GM23338 (cell line): Measurements from ENCODE around the gene PKD2L1. TPM values are rescaled to one million over a fixed set of nuclear protein-coding genes. Genes with fewer than 3 reads are reported as not detected.

Experiments used
- ATAC-seq: fragments of 200-7000 bp; cut with Tn5 transposase; 3 replicates; pipeline ENCODE4 v1.9.1; 2020
- DNase-seq: peaks from one replicate; pipeline ENCODE4 v3.0.0-alpha.2; 2015; ENCODE audit warnings: low spot score
- H2AFZ ChIP-seq: fragments of 200-600 bp; sonication (generic); 2 replicates; pipeline ENCODE4 v1.8.0; 2016; ENCODE audit warnings: antibody characterized with exemption, mild to moderate bottlenecking, moderate library complexity
- H3F3A ChIP-seq: fragments of 200-600 bp; sonication (generic); replicated peaks from 2 replicates; pipeline ENCODE4 v1.8.0; 2017; ENCODE audit warnings: antibody characterized with exemption, mixed run types, low read depth
- H3K27ac ChIP-seq: fragments of 200-600 bp; sonication (generic); 2 replicates; pipeline ENCODE4 v1.6.1; 2016; ENCODE audit warnings: low read depth
- H3K27me3 ChIP-seq: fragments of 200-600 bp; sonication (generic); 2 replicates; pipeline ENCODE4 v1.8.0; 2016; ENCODE audit warnings: mild to moderate bottlenecking, mixed run types, moderate library complexity; ENCODE audit not compliant: insufficient read depth
- H3K36me3 ChIP-seq: fragments of 200-600 bp; sonication (generic); 2 replicates; pipeline ENCODE4 v1.8.0; 2016; ENCODE audit warnings: mild to moderate bottlenecking; ENCODE audit not compliant: insufficient read depth
- H3K4me1 ChIP-seq: fragments of 200-600 bp; sonication (generic); 2 replicates; pipeline ENCODE4 v1.8.0; 2016; ENCODE audit warnings: mild to moderate bottlenecking, moderate library complexity; ENCODE audit not compliant: insufficient read depth
- H3K4me2 ChIP-seq: fragments of 200-600 bp; sonication (generic); 2 replicates; pipeline ENCODE4 v1.7.1; 2017; ENCODE audit warnings: mixed run types
- H3K4me3 ChIP-seq: fragments of 200-600 bp; sonication (generic); 2 replicates; pipeline ENCODE4 v1.6.1; 2016; ENCODE audit warnings: mixed run types
- H3K79me2 ChIP-seq: fragments of 200-600 bp; sonication (generic); replicated peaks from 2 replicates; pipeline ENCODE4 v1.8.0; 2017; ENCODE audit warnings: mild to moderate bottlenecking; ENCODE audit not compliant: insufficient read depth
- H3K9me2 ChIP-seq: fragments of 200-600 bp; sonication (generic); 2 replicates; pipeline ENCODE4 v1.8.0; 2017; ENCODE audit not compliant: insufficient read depth
- H4K20me1 ChIP-seq: fragments of 200-600 bp; sonication (generic); replicated peaks from 2 replicates; pipeline ENCODE4 v1.8.0; 2017; ENCODE audit warnings: mild to moderate bottlenecking; ENCODE audit not compliant: insufficient read depth
- H3K27ac Mint-ChIP-seq: 2 replicates; pipeline ENCODE4 v1.8.0; 2020; ENCODE audit warnings: inconsistent platforms, mild to moderate bottlenecking, moderate library complexity, mixed read lengths
- H3K27me3 Mint-ChIP-seq: 3 replicates; pipeline ENCODE4 v1.8.0; 2022; ENCODE audit warnings: low read depth, mild to moderate bottlenecking, moderate library complexity, mixed read lengths, inconsistent platforms; ENCODE audit not compliant: insufficient read depth, poor library complexity
- H3K36me3 Mint-ChIP-seq: 3 replicates; pipeline ENCODE4 v1.8.0; 2021; ENCODE audit warnings: low read depth, mild to moderate bottlenecking, inconsistent platforms, moderate library complexity, mixed read lengths
- H3K4me1 Mint-ChIP-seq: 3 replicates; pipeline ENCODE4 v1.8.0; 2020; ENCODE audit warnings: mild to moderate bottlenecking, inconsistent platforms, mixed read lengths
- H3K4me3 Mint-ChIP-seq: 3 replicates; pipeline ENCODE4 v1.8.0; 2021; ENCODE audit warnings: moderate library complexity, mild to moderate bottlenecking, inconsistent platforms, mixed read lengths
- H3K9me3 Mint-ChIP-seq: 3 replicates; pipeline ENCODE4 v1.8.0; 2020; ENCODE audit warnings: moderate library complexity, mild to moderate bottlenecking, inconsistent platforms, mixed read lengths
- CREB1 ChIP-seq: fragments of 250-450 bp; sonication (Bioruptor Pico); IDR thresholded peaks from 2 replicates; pipeline ENCODE4 v1.5.0; 2020; ENCODE audit warnings: low read depth, mild to moderate bottlenecking, moderate library complexity
- ETS1 ChIP-seq: IDR thresholded peaks from 2 replicates; pipeline ENCODE4 v1.6.1; 2016; ENCODE audit warnings: antibody characterized with exemption
- EZH2phosphoT487 ChIP-seq: fragments of 200-600 bp; sonication (generic); IDR thresholded peaks from one replicate; pipeline ENCODE4 v1.8.1; 2018; ENCODE audit warnings: antibody characterized with exemption; ENCODE audit not compliant: unreplicated experiment
- JUNB ChIP-seq: IDR thresholded peaks from one replicate; pipeline ENCODE4 v1.6.1; 2016; ENCODE audit warnings: antibody characterized with exemption; ENCODE audit not compliant: unreplicated experiment
- NANOG ChIP-seq: IDR thresholded peaks from 2 replicates; pipeline ENCODE4 v1.6.1; 2016; ENCODE audit warnings: antibody characterized with exemption, borderline replicate concordance
- POLR2AphosphoS5 ChIP-seq: IDR thresholded peaks from 2 replicates; pipeline ENCODE4 v1.6.1; 2016; ENCODE audit warnings: antibody characterized with exemption, low read depth
- ZNF114 ChIP-seq: fragments of 250-450 bp; sonication (Bioruptor Pico); IDR thresholded peaks from 2 replicates; pipeline ENCODE4 v1.5.0; 2020; ENCODE audit warnings: mild to moderate bottlenecking, moderate library complexity
- ZNF331 ChIP-seq: fragments of 250-450 bp; sonication (Bioruptor Pico); IDR thresholded peaks from 2 replicates; pipeline ENCODE4 v1.5.0; 2020; ENCODE audit warnings: low read depth, mild to moderate bottlenecking, moderate library complexity
- polyA plus RNA-seq: library from polyadenylated mRNA; unstranded; fragments of >200 nt; fragmentation: Nextera tagmentation; extraction: Ambion mirVana; gene quantifications from 2 replicates; pipeline ENCODE4 v1.2.1, GENCODE V29; 2016
- total RNA-seq: library from RNA; depleted of rRNA; stranded (reverse); fragments of >200 nt; shearing (Covaris generic); gene quantifications from 2 replicates; pipeline ENCODE4 v1.2.3, GENCODE V29; 2014
- TF ChIP-seq, protein P1 (sequence below): IDR thresholded peaks from one replicate; pipeline ENCODE4 v1.6.1; 2018; ENCODE audit warnings: antibody characterized with exemption; ENCODE audit not compliant: unreplicated experiment
- TF ChIP-seq, protein P2 (sequence below): fragments of 250-450 bp; sonication (Bioruptor Pico); IDR thresholded peaks from 2 replicates; pipeline ENCODE4 v1.5.0; 2020; ENCODE audit warnings: mild to moderate bottlenecking, moderate library complexity
- TF ChIP-seq, protein P3 (sequence below), 2 experiments: fragments of 200-600 bp in 1 of 2; sonication (generic) in 1 of 2; conservative IDR thresholded peaks; 2 replicates each; pipeline versions ENCODE4 v1.5.1 to v1.6.1; 2016 to 2017; ENCODE audit warnings: antibody characterized with exemption in 2 of 2, low read depth in 2 of 2, mild to moderate bottlenecking in 2 of 2, moderate library complexity in 1 of 2

Gene PKD2L1
- total and polyA plus RNA-seq, 2 experiments from 2014 or later, result not detected

- H3K36me3 Mint-ChIP-seq, result peaks cover 87% of the 10 kb centered on the region
- Histone ChIP-seq H3K79me2 (peaks cover 45% of the 10 kb centered on the region), H3K4me3 (no peak overlapping the region), H2AFZ (no peak overlapping the region), H4K20me1 (peaks cover 71% of the 10 kb centered on the region), H3K9me2 (no peaks in the 10 kb centered on the region), H3F3A (peaks cover 65% of the 10 kb centered on the region), H3K4me2 (peak overlapping the region; percentile 57), H3K36me3 (peaks cover 79% of the 10 kb centered on the region), H3K27ac (peak overlapping the region; percentile 93), H3K4me1 (peaks cover 52% of the 10 kb centered on the region), H3K27me3 (no peaks in the 10 kb centered on the region)
- no peaks in the 10 kb centered on the region for H3K9me3 Mint-ChIP-seq
- DNase-seq (no peak), ATAC-seq (no peak)
- peak overlapping the region; percentile 85 for H3K27ac Mint-ChIP-seq
- TF ChIP-seq ZNF114 (CRISPR knock-in tag) (no peak), JUNB (no peak), NANOG (no peak), POLR2AphosphoS5 (no peak), ETS1 (no peak), EZH2phosphoT487 (no peak), ZNF331 (CRISPR knock-in tag) (no peak), CREB1 (no peak)
- TF ChIP-seq, protein P1, sequence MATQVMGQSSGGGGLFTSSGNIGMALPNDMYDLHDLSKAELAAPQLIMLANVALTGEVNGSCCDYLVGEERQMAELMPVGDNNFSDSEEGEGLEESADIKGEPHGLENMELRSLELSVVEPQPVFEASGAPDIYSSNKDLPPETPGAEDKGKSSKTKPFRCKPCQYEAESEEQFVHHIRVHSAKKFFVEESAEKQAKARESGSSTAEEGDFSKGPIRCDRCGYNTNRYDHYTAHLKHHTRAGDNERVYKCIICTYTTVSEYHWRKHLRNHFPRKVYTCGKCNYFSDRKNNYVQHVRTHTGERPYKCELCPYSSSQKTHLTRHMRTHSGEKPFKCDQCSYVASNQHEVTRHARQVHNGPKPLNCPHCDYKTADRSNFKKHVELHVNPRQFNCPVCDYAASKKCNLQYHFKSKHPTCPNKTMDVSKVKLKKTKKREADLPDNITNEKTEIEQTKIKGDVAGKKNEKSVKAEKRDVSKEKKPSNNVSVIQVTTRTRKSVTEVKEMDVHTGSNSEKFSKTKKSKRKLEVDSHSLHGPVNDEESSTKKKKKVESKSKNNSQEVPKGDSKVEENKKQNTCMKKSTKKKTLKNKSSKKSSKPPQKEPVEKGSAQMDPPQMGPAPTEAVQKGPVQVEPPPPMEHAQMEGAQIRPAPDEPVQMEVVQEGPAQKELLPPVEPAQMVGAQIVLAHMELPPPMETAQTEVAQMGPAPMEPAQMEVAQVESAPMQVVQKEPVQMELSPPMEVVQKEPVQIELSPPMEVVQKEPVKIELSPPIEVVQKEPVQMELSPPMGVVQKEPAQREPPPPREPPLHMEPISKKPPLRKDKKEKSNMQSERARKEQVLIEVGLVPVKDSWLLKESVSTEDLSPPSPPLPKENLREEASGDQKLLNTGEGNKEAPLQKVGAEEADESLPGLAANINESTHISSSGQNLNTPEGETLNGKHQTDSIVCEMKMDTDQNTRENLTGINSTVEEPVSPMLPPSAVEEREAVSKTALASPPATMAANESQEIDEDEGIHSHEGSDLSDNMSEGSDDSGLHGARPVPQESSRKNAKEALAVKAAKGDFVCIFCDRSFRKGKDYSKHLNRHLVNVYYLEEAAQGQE, result no peak
- TF ChIP-seq, protein P2, sequence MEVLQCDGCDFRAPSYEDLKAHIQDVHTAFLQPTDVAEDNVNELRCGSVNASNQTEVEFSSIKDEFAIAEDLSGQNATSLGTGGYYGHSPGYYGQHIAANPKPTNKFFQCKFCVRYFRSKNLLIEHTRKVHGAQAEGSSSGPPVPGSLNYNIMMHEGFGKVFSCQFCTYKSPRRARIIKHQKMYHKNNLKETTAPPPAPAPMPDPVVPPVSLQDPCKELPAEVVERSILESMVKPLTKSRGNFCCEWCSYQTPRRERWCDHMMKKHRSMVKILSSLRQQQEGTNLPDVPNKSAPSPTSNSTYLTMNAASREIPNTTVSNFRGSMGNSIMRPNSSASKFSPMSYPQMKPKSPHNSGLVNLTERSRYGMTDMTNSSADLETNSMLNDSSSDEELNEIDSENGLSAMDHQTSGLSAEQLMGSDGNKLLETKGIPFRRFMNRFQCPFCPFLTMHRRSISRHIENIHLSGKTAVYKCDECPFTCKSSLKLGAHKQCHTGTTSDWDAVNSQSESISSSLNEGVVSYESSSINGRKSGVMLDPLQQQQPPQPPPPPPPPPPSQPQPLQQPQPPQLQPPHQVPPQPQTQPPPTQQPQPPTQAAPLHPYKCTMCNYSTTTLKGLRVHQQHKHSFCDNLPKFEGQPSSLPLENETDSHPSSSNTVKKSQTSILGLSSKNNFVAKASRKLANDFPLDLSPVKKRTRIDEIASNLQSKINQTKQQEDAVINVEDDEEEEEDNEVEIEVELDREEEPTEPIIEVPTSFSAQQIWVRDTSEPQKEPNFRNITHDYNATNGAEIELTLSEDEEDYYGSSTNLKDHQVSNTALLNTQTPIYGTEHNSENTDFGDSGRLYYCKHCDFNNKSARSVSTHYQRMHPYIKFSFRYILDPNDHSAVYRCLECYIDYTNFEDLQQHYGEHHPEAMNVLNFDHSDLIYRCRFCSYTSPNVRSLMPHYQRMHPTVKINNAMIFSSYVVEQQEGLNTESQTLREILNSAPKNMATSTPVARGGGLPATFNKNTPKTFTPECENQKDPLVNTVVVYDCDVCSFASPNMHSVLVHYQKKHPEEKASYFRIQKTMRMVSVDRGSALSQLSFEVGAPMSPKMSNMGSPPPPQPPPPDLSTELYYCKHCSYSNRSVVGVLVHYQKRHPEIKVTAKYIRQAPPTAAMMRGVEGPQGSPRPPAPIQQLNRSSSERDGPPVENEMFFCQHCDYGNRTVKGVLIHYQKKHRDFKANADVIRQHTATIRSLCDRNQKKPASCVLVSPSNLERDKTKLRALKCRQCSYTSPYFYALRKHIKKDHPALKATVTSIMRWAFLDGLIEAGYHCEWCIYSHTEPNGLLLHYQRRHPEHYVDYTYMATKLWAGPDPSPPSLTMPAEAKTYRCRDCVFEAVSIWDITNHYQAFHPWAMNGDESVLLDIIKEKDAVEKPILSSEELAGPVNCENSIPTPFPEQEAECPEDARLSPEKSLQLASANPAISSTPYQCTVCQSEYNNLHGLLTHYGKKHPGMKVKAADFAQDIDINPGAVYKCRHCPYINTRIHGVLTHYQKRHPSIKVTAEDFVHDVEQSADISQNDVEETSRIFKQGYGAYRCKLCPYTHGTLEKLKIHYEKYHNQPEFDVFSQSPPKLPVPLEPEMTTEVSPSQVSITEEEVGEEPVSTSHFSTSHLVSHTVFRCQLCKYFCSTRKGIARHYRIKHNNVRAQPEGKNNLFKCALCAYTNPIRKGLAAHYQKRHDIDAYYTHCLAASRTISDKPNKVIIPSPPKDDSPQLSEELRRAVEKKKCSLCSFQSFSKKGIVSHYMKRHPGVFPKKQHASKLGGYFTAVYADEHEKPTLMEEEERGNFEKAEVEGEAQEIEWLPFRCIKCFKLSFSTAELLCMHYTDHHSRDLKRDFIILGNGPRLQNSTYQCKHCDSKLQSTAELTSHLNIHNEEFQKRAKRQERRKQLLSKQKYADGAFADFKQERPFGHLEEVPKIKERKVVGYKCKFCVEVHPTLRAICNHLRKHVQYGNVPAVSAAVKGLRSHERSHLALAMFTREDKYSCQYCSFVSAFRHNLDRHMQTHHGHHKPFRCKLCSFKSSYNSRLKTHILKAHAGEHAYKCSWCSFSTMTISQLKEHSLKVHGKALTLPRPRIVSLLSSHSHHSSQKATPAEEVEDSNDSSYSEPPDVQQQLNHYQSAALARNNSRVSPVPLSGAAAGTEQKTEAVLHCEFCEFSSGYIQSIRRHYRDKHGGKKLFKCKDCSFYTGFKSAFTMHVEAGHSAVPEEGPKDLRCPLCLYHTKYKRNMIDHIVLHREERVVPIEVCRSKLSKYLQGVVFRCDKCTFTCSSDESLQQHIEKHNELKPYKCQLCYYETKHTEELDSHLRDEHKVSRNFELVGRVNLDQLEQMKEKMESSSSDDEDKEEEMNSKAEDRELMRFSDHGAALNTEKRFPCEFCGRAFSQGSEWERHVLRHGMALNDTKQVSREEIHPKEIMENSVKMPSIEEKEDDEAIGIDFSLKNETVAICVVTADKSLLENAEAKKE (CRISPR knock-in tag), result no peak
- TF ChIP-seq, protein P3, sequence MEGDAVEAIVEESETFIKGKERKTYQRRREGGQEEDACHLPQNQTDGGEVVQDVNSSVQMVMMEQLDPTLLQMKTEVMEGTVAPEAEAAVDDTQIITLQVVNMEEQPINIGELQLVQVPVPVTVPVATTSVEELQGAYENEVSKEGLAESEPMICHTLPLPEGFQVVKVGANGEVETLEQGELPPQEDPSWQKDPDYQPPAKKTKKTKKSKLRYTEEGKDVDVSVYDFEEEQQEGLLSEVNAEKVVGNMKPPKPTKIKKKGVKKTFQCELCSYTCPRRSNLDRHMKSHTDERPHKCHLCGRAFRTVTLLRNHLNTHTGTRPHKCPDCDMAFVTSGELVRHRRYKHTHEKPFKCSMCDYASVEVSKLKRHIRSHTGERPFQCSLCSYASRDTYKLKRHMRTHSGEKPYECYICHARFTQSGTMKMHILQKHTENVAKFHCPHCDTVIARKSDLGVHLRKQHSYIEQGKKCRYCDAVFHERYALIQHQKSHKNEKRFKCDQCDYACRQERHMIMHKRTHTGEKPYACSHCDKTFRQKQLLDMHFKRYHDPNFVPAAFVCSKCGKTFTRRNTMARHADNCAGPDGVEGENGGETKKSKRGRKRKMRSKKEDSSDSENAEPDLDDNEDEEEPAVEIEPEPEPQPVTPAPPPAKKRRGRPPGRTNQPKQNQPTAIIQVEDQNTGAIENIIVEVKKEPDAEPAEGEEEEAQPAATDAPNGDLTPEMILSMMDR (conservative IDR thresholded peaks at IDR 0.05; ENCODE audit: low read depth in 2 of 2), result no peak
- peaks cover 46% of the 10 kb centered on the region for H3K4me1 Mint-ChIP-seq
- H3K4me3 Mint-ChIP-seq, result no peak overlapping the region
- H3K27me3 Mint-ChIP-seq, result peaks cover 7% of the 10 kb centered on the region
Observed at GRCh38 chr10:100359529-100360150, 29.6 kb upstream of the PKD2L1 start.
